ENCODE results near the gene CEP70. TPM values are rescaled to one million over a fixed set of nuclear protein-coding genes. Genes with fewer than 3 reads are reported as not detected.

The CEP70 gene
- 10 to 100 TPM; 36.9 to 37.4 TPM for total RNA-seq

GRCh38 chr3:138594150-138594934, at the start of gene CEP70:
Gene CEP70, minus strand, starts transcription at chr3:138594260. Its CDS starts 21,333 bp downstream, at chr3:138572927.
- Histone ChIP-seq H3K27me3 (no peaks in the 10 kb centered on the region), H3K36me3 (replicated peaks in 1 of 2; ENCODE audit: insufficient read depth in 1 of 2, low read depth in 2 of 2) (no peaks in the 10 kb centered on the region), H3K27ac (peak within 1 kb of the TSS; percentile 92 to 98 (median 97)), H3K4me1 (peaks cover 68% of the 10 kb centered on the region), H3K4me3 (peak within 1 kb of the TSS; percentile 8 to 24), H3K9me3 (no peaks in the 10 kb centered on the region)
- peak; percentile 93 for ATAC-seq
- WGBS, 2 donors, result 0% methylated on average over 11 to 52 of the region's 52 CpGs
- DNase-seq, result peak; percentile 96 to 98 (median 97)
- intact Hi-C loops (cut with DNase I), result no loop called here
- TF ChIP-seq POLR2A (IDR thresholded peaks at IDR 0.05) (peak; percentile 97 to 99 (median 99)), CTCF (IDR thresholded peaks at IDR 0.05) (peak; percentile 57 to 98 (median 95))

DNA sequence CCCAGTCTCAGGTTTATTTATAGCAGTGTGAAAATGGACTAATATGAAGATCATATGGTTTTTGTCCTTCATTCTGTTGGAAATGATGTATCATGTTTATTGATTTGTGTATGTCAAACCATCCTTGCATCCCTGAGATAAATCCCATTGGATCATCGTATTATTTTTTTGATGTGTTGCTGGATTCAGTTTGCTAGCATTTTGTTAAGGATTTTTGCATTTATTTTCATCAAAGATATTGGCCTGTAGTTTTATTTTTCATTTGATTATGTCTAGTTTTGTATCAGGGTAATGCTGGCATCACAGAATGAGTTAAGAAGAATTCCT, 48.8 kb upstream of the CEP70 start:
- no peak for ATAC-seq
- Histone ChIP-seq H3K4me3 (no peak overlapping the region), H3K27me3 (no peaks in the 10 kb centered on the region), H3K36me3 (replicated peaks in 1 of 2; ENCODE audit: insufficient read depth in 1 of 2, low read depth in 2 of 2) (no peaks in the 10 kb centered on the region), H3K27ac (no peak overlapping the region), H3K4me1 (no peaks in the 10 kb centered on the region), H3K9me3 (peaks cover 0 to 7% (median 0%) of the 10 kb centered on the region in 3 donors)
- intact Hi-C loops (cut with DNase I), result no loop called here
- DNase-seq, result no peak
- 97 to 100% methylated on average over 1 of the region's 1 CpG for WGBS, 2 donors
- TF ChIP-seq POLR2A (IDR thresholded peaks at IDR 0.05), result no peak
- TF ChIP-seq CTCF (IDR thresholded peaks at IDR 0.05), result no peak

DNA sequence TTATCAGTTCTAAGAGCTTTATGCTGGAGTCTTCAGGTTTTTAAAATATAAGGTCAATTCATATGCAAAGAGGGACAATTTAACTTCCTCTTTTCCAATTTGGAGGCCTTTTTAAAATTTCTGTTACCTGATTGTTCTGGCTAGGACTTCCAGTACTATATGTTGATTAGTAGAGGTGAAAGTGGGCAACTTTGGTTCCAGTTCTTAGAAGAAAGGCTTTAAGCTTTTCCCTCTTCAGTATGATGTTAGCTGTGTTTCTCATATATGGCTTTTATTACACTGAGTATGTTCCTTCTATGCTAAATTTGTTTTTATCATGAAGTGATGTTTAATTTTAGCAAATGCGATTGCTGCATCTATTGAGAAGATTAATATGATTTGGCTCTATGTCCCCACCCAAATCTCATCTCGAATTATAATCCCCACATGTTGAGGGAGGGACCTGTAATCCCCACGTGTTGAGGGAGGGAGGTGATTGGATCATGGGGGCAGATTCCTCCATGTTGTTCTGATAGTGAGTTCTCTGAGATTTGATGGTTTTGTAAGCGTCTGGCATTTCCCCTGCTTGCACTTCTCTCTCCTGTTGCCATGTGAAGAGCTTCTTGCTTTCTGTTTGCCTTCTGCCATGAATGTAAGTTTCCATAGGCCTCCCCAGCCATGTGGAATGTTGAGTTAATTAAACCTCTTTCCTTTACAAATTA, 48.3 kb upstream of the CEP70 start:
- no peak for ATAC-seq
- no peaks in the 10 kb centered on the region for H3K4me1 ChIP-seq
- TF ChIP-seq POLR2A (IDR thresholded peaks at IDR 0.05) (no peak), CTCF (IDR thresholded peaks at IDR 0.05) (no peak)
- no peak overlapping the region for H3K27ac ChIP-seq
- no peaks in the 10 kb centered on the region for H3K27me3 ChIP-seq
- intact Hi-C loops (cut with DNase I), result no loop called here
- peaks cover 0 to 7% (median 0%) of the 10 kb centered on the region in 3 donors for H3K9me3 ChIP-seq
- WGBS, 2 donors, result 83 to 89% methylated on average over 4 of the region's 4 CpGs
- no peak overlapping the region for H3K4me3 ChIP-seq
- H3K36me3 ChIP-seq (replicated peaks in 1 of 2; ENCODE audit: insufficient read depth in 1 of 2, low read depth in 2 of 2), result no peaks in the 10 kb centered on the region
- no peak for DNase-seq

GRCh38 chr3:138640537-138640936, 46.5 kb upstream of the CEP70 start:
- WGBS, 2 donors, result 49 to 55% methylated on average over 4 of the region's 4 CpGs
- DNase-seq (no peak), ATAC-seq (no peak)
- Histone ChIP-seq H3K4me1 (no peaks in the 10 kb centered on the region), H3K4me3 (no peak overlapping the region), H3K9me3 (peaks cover 0 to 7% (median 0%) of the 10 kb centered on the region in 3 donors), H3K27ac (no peak overlapping the region), H3K27me3 (no peaks in the 10 kb centered on the region), H3K36me3 (replicated peaks in 1 of 2; ENCODE audit: insufficient read depth in 1 of 2, low read depth in 2 of 2) (peaks cover 0 to 2% of the 10 kb centered on the region in 2 donors)
- intact Hi-C loops (cut with DNase I), result no loop called here
- TF ChIP-seq POLR2A (IDR thresholded peaks at IDR 0.05) (no peak), CTCF (IDR thresholded peaks at IDR 0.05) (no peak)

Measured in body of pancreas (tissue), 4 donors.